Measurements from ENCODE around the gene IQCF2.

Gene IQCF2

DNA sequence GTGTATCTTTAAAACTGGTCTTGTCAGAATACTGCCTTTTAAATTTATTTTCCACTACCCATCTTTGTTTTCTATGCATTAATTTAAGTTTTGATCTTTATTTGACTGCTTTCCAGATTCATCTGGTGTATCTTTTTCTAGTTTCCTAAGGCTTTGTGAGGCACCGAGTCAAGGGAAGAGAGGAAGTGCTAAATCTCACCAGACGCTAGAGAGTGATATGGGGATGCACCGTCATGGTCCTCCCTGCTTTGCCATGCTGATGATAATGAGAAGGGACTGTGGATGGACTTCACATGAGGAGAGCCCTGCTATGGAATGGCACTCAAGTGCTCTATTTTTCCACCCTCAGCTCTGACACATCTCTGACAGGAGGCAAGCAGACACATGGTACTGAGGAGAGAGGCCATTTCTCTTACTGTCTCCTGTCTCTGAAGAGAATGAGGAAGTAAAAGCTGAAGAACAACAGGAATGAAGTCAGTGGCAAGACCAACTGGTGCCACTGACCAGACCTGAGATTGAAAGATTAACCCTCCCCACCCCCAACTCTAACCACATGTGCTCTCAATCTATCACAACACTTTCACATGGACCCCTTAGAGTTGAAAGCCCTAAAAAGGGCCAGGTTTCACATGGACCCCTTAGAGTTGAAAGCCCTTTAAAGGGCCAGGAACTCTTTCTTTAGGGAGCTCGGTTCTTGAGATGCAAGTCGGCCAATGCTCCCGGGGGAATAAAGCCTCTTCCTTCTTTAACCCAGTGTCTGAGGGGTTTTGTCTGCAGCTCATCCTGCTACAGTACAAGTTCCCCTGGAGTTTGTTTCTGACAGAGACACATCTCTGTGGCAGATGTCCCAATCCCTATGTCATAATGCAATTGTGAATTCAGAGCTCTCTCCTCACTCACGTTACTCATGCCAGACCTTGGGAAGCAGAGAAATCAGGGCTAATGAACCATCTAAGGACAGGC is at the start of gene IQCF2:
Gene IQCF2, plus strand, starts transcription at position 913 of the 963 bp plus-strand sequence. CDS start 52 bp downstream, outside the sequence.
- Histone ChIP-seq H3K9me2 (replicated peaks; ENCODE audit: insufficient read depth, low read length) (no peaks in the 10 kb centered on the region), H3K4me1 (ENCODE audit: low read length) (no peaks in the 10 kb centered on the region), H2AFZ (ENCODE audit: low read length) (no peak within 1 kb of the TSS), H3K27me3 (replicated peaks; ENCODE audit: insufficient read depth, low read length) (no peaks in the 10 kb centered on the region), H3K9me3 (replicated peaks; ENCODE audit: insufficient read depth, low read length) (no peaks in the 10 kb centered on the region), H3K27ac (ENCODE audit: low read length) (no peak within 1 kb of the TSS), H3K9ac (ENCODE audit: low read length) (no peak within 1 kb of the TSS), H3K4me2 (ENCODE audit: low read depth, low read length) (no peak within 1 kb of the TSS), H3K36me3 (replicated peaks; ENCODE audit: insufficient read depth, low read length) (no peaks in the 10 kb centered on the region), H3K4me3 (ENCODE audit: low read length) (no peak within 1 kb of the TSS), H4K20me1 (ENCODE audit: insufficient read depth, low read length) (no peaks in the 10 kb centered on the region), H3F3A (ENCODE audit: insufficient read depth, low read length) (no peaks in the 10 kb centered on the region), H3K79me2 (ENCODE audit: low read length) (no peaks in the 10 kb centered on the region)
- no peak for DNase-seq
- no peak for TF ChIP-seq EZH2phosphoT487 (IDR thresholded peaks at IDR 0.05; ENCODE audit: low read length)
- TF ChIP-seq, protein P1, sequence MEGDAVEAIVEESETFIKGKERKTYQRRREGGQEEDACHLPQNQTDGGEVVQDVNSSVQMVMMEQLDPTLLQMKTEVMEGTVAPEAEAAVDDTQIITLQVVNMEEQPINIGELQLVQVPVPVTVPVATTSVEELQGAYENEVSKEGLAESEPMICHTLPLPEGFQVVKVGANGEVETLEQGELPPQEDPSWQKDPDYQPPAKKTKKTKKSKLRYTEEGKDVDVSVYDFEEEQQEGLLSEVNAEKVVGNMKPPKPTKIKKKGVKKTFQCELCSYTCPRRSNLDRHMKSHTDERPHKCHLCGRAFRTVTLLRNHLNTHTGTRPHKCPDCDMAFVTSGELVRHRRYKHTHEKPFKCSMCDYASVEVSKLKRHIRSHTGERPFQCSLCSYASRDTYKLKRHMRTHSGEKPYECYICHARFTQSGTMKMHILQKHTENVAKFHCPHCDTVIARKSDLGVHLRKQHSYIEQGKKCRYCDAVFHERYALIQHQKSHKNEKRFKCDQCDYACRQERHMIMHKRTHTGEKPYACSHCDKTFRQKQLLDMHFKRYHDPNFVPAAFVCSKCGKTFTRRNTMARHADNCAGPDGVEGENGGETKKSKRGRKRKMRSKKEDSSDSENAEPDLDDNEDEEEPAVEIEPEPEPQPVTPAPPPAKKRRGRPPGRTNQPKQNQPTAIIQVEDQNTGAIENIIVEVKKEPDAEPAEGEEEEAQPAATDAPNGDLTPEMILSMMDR (IDR thresholded peaks at IDR 0.05; ENCODE audit: low read length) = no peak
- TF ChIP-seq EZH2 (optimal IDR thresholded peaks at IDR 0.05; ENCODE audit: low read depth, low read length) = no peak

DNA sequence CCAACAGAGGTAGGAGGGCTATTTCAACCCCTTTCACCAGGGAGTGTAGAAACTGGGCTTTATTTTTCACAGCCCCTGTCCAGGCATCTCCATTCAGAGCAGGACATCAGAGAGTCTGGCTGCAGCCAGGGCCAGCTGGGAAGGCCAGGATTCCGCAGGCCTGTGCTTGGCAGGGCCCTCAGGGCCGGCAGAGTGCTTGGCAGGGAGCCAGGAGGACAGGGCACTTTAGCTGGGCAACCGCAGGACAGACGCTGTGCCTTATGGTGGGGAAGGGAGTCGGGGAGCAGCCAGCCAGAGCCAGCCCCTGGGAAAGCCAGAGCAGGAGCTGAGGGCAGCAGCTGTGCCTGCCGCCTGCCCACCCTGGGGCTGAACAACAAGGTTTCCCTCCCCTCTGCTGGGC is 47.9 kb upstream of the IQCF2 start:
- Histone ChIP-seq H3K4me3 (ENCODE audit: low read length) (no peak overlapping the region), H3F3A (ENCODE audit: insufficient read depth, low read length) (no peaks in the 10 kb centered on the region), H3K9me2 (replicated peaks; ENCODE audit: insufficient read depth, low read length) (no peaks in the 10 kb centered on the region), H3K79me2 (ENCODE audit: low read length) (no peaks in the 10 kb centered on the region), H3K9ac (ENCODE audit: low read length) (no peak overlapping the region), H3K4me2 (ENCODE audit: low read depth, low read length) (no peak overlapping the region), H4K20me1 (ENCODE audit: insufficient read depth, low read length) (no peaks in the 10 kb centered on the region), H3K4me1 (ENCODE audit: low read length) (peaks cover 14% of the 10 kb centered on the region; the same call in 1 of the 2 replicates), H2AFZ (ENCODE audit: low read length) (no peak overlapping the region), H3K27me3 (replicated peaks; ENCODE audit: insufficient read depth, low read length) (no peaks in the 10 kb centered on the region), H3K9me3 (replicated peaks; ENCODE audit: insufficient read depth, low read length) (no peaks in the 10 kb centered on the region), H3K36me3 (replicated peaks; ENCODE audit: insufficient read depth, low read length) (no peaks in the 10 kb centered on the region), H3K27ac (ENCODE audit: low read length) (no peak overlapping the region)
- DNase-seq = no peak
- TF ChIP-seq, protein P1 (IDR thresholded peaks at IDR 0.05; ENCODE audit: low read length) = no peak
- TF ChIP-seq EZH2phosphoT487 (IDR thresholded peaks at IDR 0.05; ENCODE audit: low read length) (no peak), EZH2 (optimal IDR thresholded peaks at IDR 0.05; ENCODE audit: low read depth, low read length) (no peak)

DNA sequence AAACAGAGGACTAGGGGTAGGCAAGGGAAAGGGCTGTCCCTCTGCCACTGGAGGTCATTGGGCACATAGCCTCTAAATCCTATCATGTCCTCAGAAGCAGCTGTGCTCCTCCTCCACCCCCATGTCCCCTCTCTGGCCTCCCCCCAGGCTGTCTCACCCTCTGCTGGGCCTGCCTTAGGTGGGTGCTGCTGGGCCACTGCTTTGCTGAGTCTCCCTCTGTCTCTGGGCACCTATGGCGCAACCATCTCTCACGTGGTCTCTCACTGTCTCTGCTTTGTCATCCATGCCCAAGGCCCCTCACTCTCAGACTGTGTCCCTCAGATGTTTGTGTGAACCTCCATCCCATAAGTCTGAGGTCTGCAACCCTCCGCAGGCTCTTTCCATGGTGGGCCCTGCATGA is 47.4 kb upstream of the IQCF2 start:
- Histone ChIP-seq H4K20me1 (ENCODE audit: insufficient read depth, low read length) (no peaks in the 10 kb centered on the region), H3K4me1 (ENCODE audit: low read length) (peaks cover 14% of the 10 kb centered on the region; the same call in 1 of the 2 replicates), H3K27ac (ENCODE audit: low read length) (no peak overlapping the region), H3K9me2 (replicated peaks; ENCODE audit: insufficient read depth, low read length) (no peaks in the 10 kb centered on the region), H3K4me3 (ENCODE audit: low read length) (no peak overlapping the region), H3K27me3 (replicated peaks; ENCODE audit: insufficient read depth, low read length) (no peaks in the 10 kb centered on the region), H3F3A (ENCODE audit: insufficient read depth, low read length) (no peaks in the 10 kb centered on the region), H3K4me2 (ENCODE audit: low read depth, low read length) (no peak overlapping the region), H3K9me3 (replicated peaks; ENCODE audit: insufficient read depth, low read length) (no peaks in the 10 kb centered on the region), H3K79me2 (ENCODE audit: low read length) (no peaks in the 10 kb centered on the region), H3K36me3 (replicated peaks; ENCODE audit: insufficient read depth, low read length) (no peaks in the 10 kb centered on the region), H3K9ac (ENCODE audit: low read length) (no peak overlapping the region), H2AFZ (ENCODE audit: low read length) (no peak overlapping the region)
- no peak for DNase-seq
- TF ChIP-seq EZH2 (optimal IDR thresholded peaks at IDR 0.05; ENCODE audit: low read depth, low read length) = no peak
- TF ChIP-seq EZH2phosphoT487 (IDR thresholded peaks at IDR 0.05; ENCODE audit: low read length) = no peak
- TF ChIP-seq, protein P1 (IDR thresholded peaks at IDR 0.05; ENCODE audit: low read length) = no peak

Data from MM.1S (cell line).